HL-60 (cell line): ENCODE data around the gene DYNC1I1.

Experiments used
- DNase-seq, 2 experiments: peaks; one replicate each; pipeline ENCODE4 v3.0.0-alpha.2; 2010 to 2020; ENCODE audit warnings: low read depth in 1 of 2, low spot score in 1 of 2
- H3K27ac ChIP-seq: fragments of 250-450 bp; sonication (Bioruptor Pico); replicated peaks from 2 replicates; pipeline ENCODE4 v1.5.1; 2020; ENCODE audit warnings: mild to moderate bottlenecking, moderate library complexity
- H3K27me3 ChIP-seq: fragments of 250-450 bp; sonication (Bioruptor Pico); 2 replicates; pipeline ENCODE4 v1.5.1; 2021; ENCODE audit warnings: mild to moderate bottlenecking, moderate library complexity; ENCODE audit not compliant: insufficient read depth, poor library complexity, severe bottlenecking
- H3K4me3 ChIP-seq: replicated peaks from 2 replicates; pipeline ENCODE4 v1.5.1; 2011; ENCODE audit warnings: mild to moderate bottlenecking, control low read depth, low read length; ENCODE audit not compliant: insufficient read depth
- CTCF ChIP-seq: IDR thresholded peaks from one replicate; pipeline ENCODE4 v1.5.1; 2011; ENCODE audit warnings: low read length, control low read depth, inconsistent platforms; ENCODE audit not compliant: insufficient read depth
- GABPA ChIP-seq: IDR thresholded peaks from 2 replicates; pipeline ENCODE4 v1.6.1; 2012; ENCODE audit warnings: low read depth
- POLR2AphosphoS5 ChIP-seq: IDR thresholded peaks from 2 replicates; pipeline ENCODE4 v1.6.1; 2012; ENCODE audit warnings: low read depth
- REST ChIP-seq: IDR thresholded peaks from 2 replicates; pipeline ENCODE4 v1.6.1; 2012; ENCODE audit warnings: low read depth; ENCODE audit not compliant: insufficient replicate concordance
- SPI1 ChIP-seq: IDR thresholded peaks from 2 replicates; pipeline ENCODE4 v1.6.1; 2012; ENCODE audit warnings: low read depth, mild to moderate bottlenecking, borderline replicate concordance

Gene DYNC1I1

GRCh38 chr7:96067321-96067720, 295.0 kb downstream of the DYNC1I1 start:
- Histone ChIP-seq H3K27me3 (peaks cover 3% of the 10 kb centered on the region), H3K4me3 (no peak overlapping the region), H3K27ac (no peak overlapping the region)
- DNase-seq: no peak
- TF ChIP-seq CTCF (no peak), SPI1 (no peak), POLR2AphosphoS5 (no peak), GABPA (no peak), REST (no peak)

- no peak overlapping the region for H3K27ac ChIP-seq
- DNase-seq: no peak
- H3K4me3 ChIP-seq: no peak overlapping the region
- TF ChIP-seq POLR2AphosphoS5 (no peak), CTCF (no peak), GABPA (no peak), SPI1 (no peak), REST (no peak)
- H3K27me3 ChIP-seq: peaks cover 3% of the 10 kb centered on the region
Measured at GRCh38 chr7:96069401-96069800, 297.0 kb downstream of the DYNC1I1 start.

- Histone ChIP-seq H3K27me3 (peaks cover 25% of the 10 kb centered on the region), H3K27ac (no peak overlapping the region), H3K4me3 (no peak overlapping the region)
- no peak for DNase-seq
- TF ChIP-seq CTCF (no peak), POLR2AphosphoS5 (no peak), REST (no peak), GABPA (no peak), SPI1 (no peak)
Measured at GRCh38 chr7:96074871-96075270, 302.5 kb downstream of the DYNC1I1 start.
